GM23338 (cell line): ENCODE results near the gene YWHAB. TPM values are rescaled to one million over a fixed set of nuclear protein-coding genes. Genes with fewer than 3 reads are reported as not detected.

Experiments
- ATAC-seq: fragments of 200-7000 bp; cut with Tn5 transposase; 3 replicates; pipeline ENCODE4 v1.9.1; 2020
- DNase-seq: peaks from one replicate; pipeline ENCODE4 v3.0.0-alpha.2; 2015; ENCODE audit warnings: low spot score
- H2AFZ ChIP-seq: fragments of 200-600 bp; sonication (generic); 2 replicates; pipeline ENCODE4 v1.8.0; 2016; ENCODE audit warnings: antibody characterized with exemption, mild to moderate bottlenecking, moderate library complexity
- H3F3A ChIP-seq: fragments of 200-600 bp; sonication (generic); replicated peaks from 2 replicates; pipeline ENCODE4 v1.8.0; 2017; ENCODE audit warnings: antibody characterized with exemption, mixed run types, low read depth
- H3K27ac ChIP-seq: fragments of 200-600 bp; sonication (generic); 2 replicates; pipeline ENCODE4 v1.6.1; 2016; ENCODE audit warnings: low read depth
- H3K27me3 ChIP-seq: fragments of 200-600 bp; sonication (generic); 2 replicates; pipeline ENCODE4 v1.8.0; 2016; ENCODE audit warnings: mild to moderate bottlenecking, mixed run types, moderate library complexity; ENCODE audit not compliant: insufficient read depth
- H3K36me3 ChIP-seq: fragments of 200-600 bp; sonication (generic); 2 replicates; pipeline ENCODE4 v1.8.0; 2016; ENCODE audit warnings: mild to moderate bottlenecking; ENCODE audit not compliant: insufficient read depth
- H3K4me1 ChIP-seq: fragments of 200-600 bp; sonication (generic); 2 replicates; pipeline ENCODE4 v1.8.0; 2016; ENCODE audit warnings: mild to moderate bottlenecking, moderate library complexity; ENCODE audit not compliant: insufficient read depth
- H3K4me2 ChIP-seq: fragments of 200-600 bp; sonication (generic); 2 replicates; pipeline ENCODE4 v1.7.1; 2017; ENCODE audit warnings: mixed run types
- H3K4me3 ChIP-seq: fragments of 200-600 bp; sonication (generic); 2 replicates; pipeline ENCODE4 v1.6.1; 2016; ENCODE audit warnings: mixed run types
- H3K79me2 ChIP-seq: fragments of 200-600 bp; sonication (generic); replicated peaks from 2 replicates; pipeline ENCODE4 v1.8.0; 2017; ENCODE audit warnings: mild to moderate bottlenecking; ENCODE audit not compliant: insufficient read depth
- H3K9me2 ChIP-seq: fragments of 200-600 bp; sonication (generic); 2 replicates; pipeline ENCODE4 v1.8.0; 2017; ENCODE audit not compliant: insufficient read depth
- H4K20me1 ChIP-seq: fragments of 200-600 bp; sonication (generic); replicated peaks from 2 replicates; pipeline ENCODE4 v1.8.0; 2017; ENCODE audit warnings: mild to moderate bottlenecking; ENCODE audit not compliant: insufficient read depth
- H3K27ac Mint-ChIP-seq: 2 replicates; pipeline ENCODE4 v1.8.0; 2020; ENCODE audit warnings: inconsistent platforms, mild to moderate bottlenecking, moderate library complexity, mixed read lengths
- H3K27me3 Mint-ChIP-seq: 3 replicates; pipeline ENCODE4 v1.8.0; 2022; ENCODE audit warnings: low read depth, mild to moderate bottlenecking, moderate library complexity, mixed read lengths, inconsistent platforms; ENCODE audit not compliant: insufficient read depth, poor library complexity
- H3K36me3 Mint-ChIP-seq: 3 replicates; pipeline ENCODE4 v1.8.0; 2021; ENCODE audit warnings: low read depth, mild to moderate bottlenecking, inconsistent platforms, moderate library complexity, mixed read lengths
- H3K4me1 Mint-ChIP-seq: 3 replicates; pipeline ENCODE4 v1.8.0; 2020; ENCODE audit warnings: mild to moderate bottlenecking, inconsistent platforms, mixed read lengths
- H3K4me3 Mint-ChIP-seq: 3 replicates; pipeline ENCODE4 v1.8.0; 2021; ENCODE audit warnings: moderate library complexity, mild to moderate bottlenecking, inconsistent platforms, mixed read lengths
- H3K9me3 Mint-ChIP-seq: 3 replicates; pipeline ENCODE4 v1.8.0; 2020; ENCODE audit warnings: moderate library complexity, mild to moderate bottlenecking, inconsistent platforms, mixed read lengths
- CREB1 ChIP-seq: fragments of 250-450 bp; sonication (Bioruptor Pico); IDR thresholded peaks from 2 replicates; pipeline ENCODE4 v1.5.0; 2020; ENCODE audit warnings: low read depth, mild to moderate bottlenecking, moderate library complexity
- CTCF ChIP-seq, 2 experiments: fragments of 200-600 bp in 1 of 2; sonication (generic) in 1 of 2; conservative IDR thresholded peaks; 2 replicates each; pipeline versions ENCODE4 v1.5.1 to v1.6.1; 2016 to 2017; ENCODE audit warnings: antibody characterized with exemption in 2 of 2, low read depth in 2 of 2, mild to moderate bottlenecking in 2 of 2, moderate library complexity in 1 of 2
- ETS1 ChIP-seq: IDR thresholded peaks from 2 replicates; pipeline ENCODE4 v1.6.1; 2016; ENCODE audit warnings: antibody characterized with exemption
- EZH2 ChIP-seq: fragments of 200-600 bp; sonication (generic); IDR thresholded peaks from one replicate; pipeline ENCODE4 v1.8.0; 2017; ENCODE audit warnings: antibody characterized with exemption, mild to moderate bottlenecking, low read depth; ENCODE audit not compliant: unreplicated experiment
- JUNB ChIP-seq: IDR thresholded peaks from one replicate; pipeline ENCODE4 v1.6.1; 2016; ENCODE audit warnings: antibody characterized with exemption; ENCODE audit not compliant: unreplicated experiment
- NANOG ChIP-seq: IDR thresholded peaks from 2 replicates; pipeline ENCODE4 v1.6.1; 2016; ENCODE audit warnings: antibody characterized with exemption, borderline replicate concordance
- POLR2AphosphoS5 ChIP-seq: IDR thresholded peaks from 2 replicates; pipeline ENCODE4 v1.6.1; 2016; ENCODE audit warnings: antibody characterized with exemption, low read depth
- REST ChIP-seq: IDR thresholded peaks from one replicate; pipeline ENCODE4 v1.6.1; 2018; ENCODE audit warnings: antibody characterized with exemption; ENCODE audit not compliant: unreplicated experiment
- STAT1 ChIP-seq: IDR thresholded peaks from one replicate; pipeline ENCODE4 v1.6.1; 2016; ENCODE audit warnings: antibody characterized with exemption; ENCODE audit not compliant: unreplicated experiment
- ZNF331 ChIP-seq: fragments of 250-450 bp; sonication (Bioruptor Pico); IDR thresholded peaks from 2 replicates; pipeline ENCODE4 v1.5.0; 2020; ENCODE audit warnings: low read depth, mild to moderate bottlenecking, moderate library complexity
- ZNF462 ChIP-seq: fragments of 250-450 bp; sonication (Bioruptor Pico); IDR thresholded peaks from 2 replicates; pipeline ENCODE4 v1.5.0; 2020; ENCODE audit warnings: mild to moderate bottlenecking, moderate library complexity
- polyA plus RNA-seq: library from polyadenylated mRNA; unstranded; fragments of >200 nt; fragmentation: Nextera tagmentation; extraction: Ambion mirVana; gene quantifications from 2 replicates; pipeline ENCODE4 v1.2.1, GENCODE V29; 2016
- total RNA-seq: library from RNA; depleted of rRNA; stranded (reverse); fragments of >200 nt; shearing (Covaris generic); gene quantifications from 2 replicates; pipeline ENCODE4 v1.2.3, GENCODE V29; 2014

Gene YWHAB
- total and polyA plus RNA-seq, 2 experiments from 2014 or later, result 121 to 519 TPM

- Mint-ChIP-seq H3K4me1 (no peaks in the 10 kb centered on the region), H3K27me3 (no peaks in the 10 kb centered on the region), H3K9me3 (peaks cover 14% of the 10 kb centered on the region), H3K4me3 (no peak overlapping the region), H3K36me3 (peaks cover 3% of the 10 kb centered on the region; the same call in 2 of the 3 replicates), H3K27ac (no peak overlapping the region)
- no peak for ATAC-seq
- no peak overlapping the region for H3K4me2 ChIP-seq
- no peaks in the 10 kb centered on the region for H3K9me2 ChIP-seq
- H3K27me3 ChIP-seq, result no peaks in the 10 kb centered on the region
- no peak for DNase-seq
- no peaks in the 10 kb centered on the region for H3K4me1 ChIP-seq
- no peaks in the 10 kb centered on the region for H4K20me1 ChIP-seq
- no peak overlapping the region for H3K4me3 ChIP-seq
- no peak overlapping the region for H2AFZ ChIP-seq
- no peak overlapping the region for H3K27ac ChIP-seq
- TF ChIP-seq EZH2 (no peak), REST (no peak), CTCF (conservative IDR thresholded peaks at IDR 0.05; ENCODE audit: low read depth in 2 of 2) (no peak), NANOG (no peak), ZNF462 (no peak), ZNF331 (CRISPR knock-in tag) (no peak), STAT1 (no peak), ETS1 (no peak), CREB1 (CRISPR knock-in tag) (no peak), POLR2AphosphoS5 (no peak), JUNB (no peak)
- no peaks in the 10 kb centered on the region for H3K36me3 ChIP-seq
- no peaks in the 10 kb centered on the region for H3F3A ChIP-seq
- no peaks in the 10 kb centered on the region for H3K79me2 ChIP-seq
Observed at GRCh38 chr20:44841955-44842354, 43.5 kb upstream of the YWHAB start.
